HUES48 (cell line): ENCODE results near the gene YTHDF2.

Experiments
- H3K27ac ChIP-seq: one replicate; pipeline ENCODE4 v1.7.0; 2013; ENCODE audit warnings: low read depth, low read length, inconsistent platforms
- H3K27me3 ChIP-seq: 2 replicates; pipeline ENCODE4 v1.6.1; 2013; ENCODE audit warnings: mild to moderate bottlenecking, low read length; ENCODE audit not compliant: control insufficient read depth, insufficient read depth
- H3K36me3 ChIP-seq: 2 replicates; pipeline ENCODE4 v1.6.1; 2013; ENCODE audit warnings: low read length; ENCODE audit not compliant: control insufficient read depth, insufficient read depth
- H3K4me1 ChIP-seq: 2 replicates; pipeline ENCODE4 v1.6.1; 2013; ENCODE audit warnings: mild to moderate bottlenecking, low read length; ENCODE audit not compliant: control insufficient read depth, insufficient read depth
- H3K4me3 ChIP-seq: 2 replicates; pipeline ENCODE4 v1.5.1; 2013; ENCODE audit warnings: mild to moderate bottlenecking, low read depth, low read length
- H3K9ac ChIP-seq: 2 replicates; pipeline ENCODE4 v1.6.1; 2013; ENCODE audit warnings: mild to moderate bottlenecking, low read depth, low read length, moderate library complexity
- H3K9me3 ChIP-seq: 2 replicates; pipeline ENCODE4 v1.6.1; 2013; ENCODE audit warnings: low read length; ENCODE audit not compliant: control insufficient read depth, insufficient read depth

The YTHDF2 gene

DNA sequence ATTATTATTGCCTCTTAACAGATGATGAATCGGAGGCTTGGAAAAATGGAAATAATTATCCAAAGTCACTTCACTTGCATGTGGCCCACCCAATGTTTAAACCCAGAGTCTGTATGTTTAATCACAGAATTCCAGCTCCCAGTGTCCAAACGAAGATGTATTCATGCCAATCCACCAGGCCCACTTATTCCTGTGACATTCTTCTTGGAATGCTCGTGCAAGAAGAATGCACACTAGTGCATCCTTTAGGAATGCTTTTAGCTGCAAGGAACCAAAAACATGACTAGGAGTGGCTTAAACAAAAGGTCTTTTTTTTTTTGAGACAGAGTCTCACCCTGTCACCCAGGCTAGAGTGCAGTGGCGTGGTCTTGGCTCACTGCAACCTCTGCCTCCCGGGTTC is 66.3 kb downstream of the YTHDF2 start:
- no peaks in the 10 kb centered on the region for H3K9me3 ChIP-seq
- no peaks in the 10 kb centered on the region for H3K27me3 ChIP-seq
- H3K36me3 ChIP-seq: no peaks in the 10 kb centered on the region
- H3K4me1 ChIP-seq: peaks cover 5% of the 10 kb centered on the region; the same call in 1 of the 2 replicates
- no peak overlapping the region for H3K27ac ChIP-seq
- no peak overlapping the region for H3K4me3 ChIP-seq
- H3K9ac ChIP-seq: no peak overlapping the region

DNA sequence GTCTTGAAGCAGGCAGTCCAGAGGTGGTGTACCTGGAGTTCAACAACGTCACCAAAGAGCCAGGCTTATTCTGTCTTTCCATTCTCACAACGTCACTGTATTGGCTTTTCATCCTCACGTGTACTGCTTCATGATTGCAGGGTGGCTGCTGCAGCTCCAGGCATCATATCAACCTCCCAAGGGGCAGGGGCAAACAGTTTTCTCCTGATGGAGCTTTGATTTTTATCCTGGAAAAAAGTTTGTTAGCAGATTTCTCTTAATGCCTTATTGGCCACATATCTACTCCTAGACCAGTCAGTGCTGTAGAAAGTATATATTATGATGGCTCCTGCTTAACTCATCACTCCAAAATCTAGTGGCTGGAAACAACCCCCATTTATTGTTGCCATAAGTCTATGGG is 66.9 kb downstream of the YTHDF2 start:
- Histone ChIP-seq H3K9ac (no peak overlapping the region), H3K27me3 (no peaks in the 10 kb centered on the region), H3K4me1 (peaks cover 5% of the 10 kb centered on the region; the same call in 1 of the 2 replicates), H3K36me3 (no peaks in the 10 kb centered on the region), H3K4me3 (no peak overlapping the region), H3K27ac (no peak overlapping the region), H3K9me3 (no peaks in the 10 kb centered on the region)

DNA sequence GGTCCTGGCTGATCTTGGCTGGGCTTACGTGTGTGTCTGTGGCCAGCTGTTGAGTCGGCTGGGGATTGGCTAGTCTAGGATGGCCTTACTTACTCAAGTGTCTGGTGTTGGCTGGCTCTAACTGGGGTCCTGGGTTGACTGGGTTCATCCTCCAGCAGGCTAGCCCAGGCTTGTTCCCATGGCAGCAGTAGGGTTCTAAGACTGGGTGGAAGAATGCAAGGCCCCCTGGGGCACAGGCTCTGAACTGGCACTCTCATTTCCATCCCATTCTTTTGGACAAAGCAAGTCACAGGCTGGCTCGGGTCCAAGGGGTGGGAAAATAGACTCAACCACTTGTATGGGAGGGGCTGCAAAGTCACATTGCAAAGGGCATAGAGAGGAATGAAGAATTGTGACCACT is 67.3 kb downstream of the YTHDF2 start:
- Histone ChIP-seq H3K27me3 (no peaks in the 10 kb centered on the region), H3K36me3 (no peaks in the 10 kb centered on the region), H3K4me3 (no peak overlapping the region), H3K4me1 (peaks cover 5% of the 10 kb centered on the region; the same call in 1 of the 2 replicates), H3K9me3 (no peaks in the 10 kb centered on the region), H3K27ac (no peak overlapping the region), H3K9ac (no peak overlapping the region)

DNA sequence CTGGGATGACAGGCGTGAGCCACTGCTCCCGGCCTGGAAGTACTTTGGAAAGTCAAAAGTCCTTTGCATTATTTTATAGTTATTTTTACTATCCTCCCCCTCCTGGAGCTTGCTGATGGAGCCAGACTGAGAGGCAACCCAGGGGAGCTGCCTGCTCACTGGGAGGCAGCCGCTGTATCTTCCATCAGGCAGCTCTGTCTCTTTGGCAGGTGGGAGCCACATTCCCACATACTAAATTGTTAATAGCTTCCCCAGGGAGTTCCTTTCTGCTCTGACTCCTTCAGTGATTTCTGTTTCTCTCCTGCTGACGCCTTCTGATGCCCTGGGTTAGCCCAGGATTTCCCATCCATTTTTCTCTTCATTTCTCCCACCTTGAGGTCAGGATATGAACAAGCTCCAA is 70.3 kb downstream of the YTHDF2 start:
- H3K4me3 ChIP-seq: no peak overlapping the region
- H3K4me1 ChIP-seq: peaks cover 5% of the 10 kb centered on the region; the same call in 1 of the 2 replicates
- no peak overlapping the region for H3K9ac ChIP-seq
- H3K27ac ChIP-seq: no peak overlapping the region
- no peaks in the 10 kb centered on the region for H3K36me3 ChIP-seq
- peaks cover 22% of the 10 kb centered on the region for H3K27me3 ChIP-seq
- H3K9me3 ChIP-seq: no peaks in the 10 kb centered on the region

DNA sequence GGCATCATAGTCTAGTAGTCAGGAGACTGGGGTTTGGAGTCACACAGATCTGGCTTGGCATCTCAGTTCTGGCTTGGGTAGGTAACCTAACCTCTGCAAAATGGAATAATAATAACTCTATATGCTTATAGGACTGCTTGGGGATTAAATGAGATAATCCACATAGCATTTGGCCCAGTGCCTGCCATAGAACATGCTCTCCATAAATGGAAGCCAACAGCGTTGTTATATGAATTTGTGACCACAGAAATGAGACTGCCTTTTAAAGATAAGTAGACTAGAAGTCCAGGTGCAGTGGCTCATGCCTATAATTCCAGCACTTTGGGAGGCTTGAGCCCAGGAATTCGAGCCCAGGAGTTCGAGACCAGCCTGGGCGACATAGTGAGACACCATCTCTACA is 71.2 kb downstream of the YTHDF2 start:
- no peak overlapping the region for H3K27ac ChIP-seq
- H3K4me3 ChIP-seq: no peak overlapping the region
- no peak overlapping the region for H3K9ac ChIP-seq
- H3K4me1 ChIP-seq: peaks cover 5% of the 10 kb centered on the region; the same call in 1 of the 2 replicates
- H3K27me3 ChIP-seq: peaks cover 31% of the 10 kb centered on the region
- H3K9me3 ChIP-seq: no peaks in the 10 kb centered on the region
- H3K36me3 ChIP-seq: no peaks in the 10 kb centered on the region

DNA sequence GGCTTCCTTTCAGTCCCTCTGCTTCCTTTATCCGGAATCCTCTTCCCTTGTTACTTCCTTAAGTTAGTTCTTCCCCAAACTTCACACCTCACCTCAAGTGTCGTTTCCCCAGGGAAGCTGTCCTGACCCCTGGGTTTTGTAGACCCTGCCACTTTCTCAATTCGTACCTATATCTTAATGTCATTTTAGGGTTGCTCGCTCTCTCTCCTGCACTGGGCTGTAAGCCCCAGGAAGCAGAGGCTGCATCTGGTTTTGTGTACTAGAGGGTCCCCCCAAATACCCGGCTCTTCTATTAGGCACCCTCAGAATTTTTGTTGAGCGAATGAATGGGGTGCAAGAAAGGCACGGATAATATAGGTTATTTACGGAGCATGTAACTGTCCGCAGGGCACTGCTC is 74.6 kb downstream of the YTHDF2 start:
- Histone ChIP-seq H3K27ac (no peak overlapping the region), H3K9me3 (no peaks in the 10 kb centered on the region), H3K27me3 (peaks cover 48% of the 10 kb centered on the region), H3K9ac (no peak overlapping the region), H3K4me3 (no peak overlapping the region), H3K4me1 (no peaks in the 10 kb centered on the region), H3K36me3 (no peaks in the 10 kb centered on the region)

DNA sequence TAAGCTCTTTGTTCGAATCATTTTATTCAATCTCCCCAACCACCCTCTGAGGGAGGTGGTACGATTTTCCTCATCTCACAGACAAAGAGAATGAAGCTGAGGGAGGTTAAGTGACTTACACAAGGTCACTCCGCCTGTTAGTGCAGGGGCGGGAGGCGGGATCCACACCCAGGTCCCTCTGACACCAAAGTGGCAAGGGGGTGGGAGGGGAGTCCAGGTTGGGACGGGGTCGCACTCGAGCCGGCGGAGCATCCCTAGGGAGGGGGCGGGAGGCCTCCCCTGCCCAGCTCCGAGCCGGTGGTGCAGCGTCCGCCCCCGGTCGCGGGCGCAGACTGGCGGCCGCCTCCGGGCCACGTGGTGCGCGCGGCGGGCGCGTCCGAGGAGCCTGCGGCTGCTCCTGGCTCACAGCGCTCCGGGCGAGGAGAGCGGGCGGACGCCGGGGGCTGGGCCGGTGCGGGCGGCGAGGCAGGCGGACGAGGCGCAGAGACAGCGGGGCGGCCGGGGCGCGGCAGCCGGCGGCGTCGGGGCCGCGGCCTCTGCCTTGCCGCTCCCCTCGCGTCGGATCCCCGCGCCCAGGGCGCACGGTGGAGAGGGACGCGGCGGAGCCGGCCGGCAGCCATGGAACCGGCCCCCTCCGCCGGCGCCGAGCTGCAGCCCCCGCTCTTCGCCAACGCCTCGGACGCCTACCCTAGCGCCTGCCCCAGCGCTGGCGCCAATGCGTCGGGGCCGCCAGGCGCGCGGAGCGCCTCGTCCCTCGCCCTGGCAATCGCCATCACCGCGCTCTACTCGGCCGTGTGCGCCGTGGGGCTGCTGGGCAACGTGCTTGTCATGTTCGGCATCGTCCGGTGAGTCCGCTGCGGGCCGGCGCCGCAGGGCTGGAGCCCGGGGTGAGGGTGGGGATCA is 75.3 kb downstream of the YTHDF2 start, which contains the start of gene OPRD1:
Gene OPRD1, plus strand, starts transcription at position 405 of the 903 bp plus-strand sequence. Its CDS starts 214 bp downstream, at position 619.
- Histone ChIP-seq H3K4me3 (peak within 1 kb of the TSS; percentile 54), H3K9ac (peak within 1 kb of the TSS; percentile 53), H3K27ac (no peak within 1 kb of the TSS), H3K36me3 (no peaks in the 10 kb centered on the region), H3K27me3 (peaks cover 48% of the 10 kb centered on the region), H3K4me1 (no peaks in the 10 kb centered on the region), H3K9me3 (no peaks in the 10 kb centered on the region)

DNA sequence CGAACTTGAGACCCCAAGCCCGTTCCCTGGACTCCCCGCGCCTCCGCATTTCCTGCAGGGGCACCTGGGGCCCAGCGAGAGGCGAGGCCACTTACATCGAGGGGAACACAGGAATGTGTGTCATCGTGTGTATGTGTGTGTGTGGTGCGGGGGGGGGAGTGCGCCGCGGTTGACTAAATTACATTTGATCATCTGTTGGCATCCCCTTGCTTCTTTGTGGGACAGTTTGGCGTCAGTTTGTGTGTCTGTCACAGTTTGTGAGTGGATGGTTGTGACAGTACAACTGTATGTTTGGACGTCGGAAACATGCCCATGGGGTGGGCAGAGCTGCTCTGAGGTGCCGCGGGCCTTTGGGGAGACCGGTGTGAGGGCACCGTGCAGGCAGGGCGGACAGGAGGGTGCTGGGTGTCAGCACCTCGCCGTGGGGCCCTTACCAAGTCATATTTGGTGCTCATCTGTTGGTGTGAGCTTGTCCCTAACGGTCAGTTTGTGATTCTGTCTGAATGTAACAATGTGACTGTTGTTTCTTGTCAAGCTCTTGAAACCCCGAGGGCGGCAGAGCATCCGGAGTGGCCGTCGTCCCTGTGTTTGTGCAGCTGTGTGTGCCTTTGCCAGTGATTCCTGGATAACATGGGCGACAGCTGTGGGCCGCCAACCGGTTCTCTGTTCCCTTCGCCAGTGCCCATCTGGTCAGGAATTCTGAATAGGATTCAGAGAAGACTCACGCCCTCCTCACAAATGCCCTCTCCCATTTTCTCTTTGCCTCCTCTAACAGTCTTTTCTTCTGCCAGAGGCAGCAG is 76.1 kb downstream of the YTHDF2 start:
- Histone ChIP-seq H3K9ac (peak overlapping the region; percentile 53; the same call in 1 of the 2 replicates), H3K4me3 (peak overlapping the region; percentile 54), H3K27ac (no peak overlapping the region), H3K4me1 (no peaks in the 10 kb centered on the region), H3K27me3 (peaks cover 48% of the 10 kb centered on the region), H3K36me3 (no peaks in the 10 kb centered on the region), H3K9me3 (no peaks in the 10 kb centered on the region)

DNA sequence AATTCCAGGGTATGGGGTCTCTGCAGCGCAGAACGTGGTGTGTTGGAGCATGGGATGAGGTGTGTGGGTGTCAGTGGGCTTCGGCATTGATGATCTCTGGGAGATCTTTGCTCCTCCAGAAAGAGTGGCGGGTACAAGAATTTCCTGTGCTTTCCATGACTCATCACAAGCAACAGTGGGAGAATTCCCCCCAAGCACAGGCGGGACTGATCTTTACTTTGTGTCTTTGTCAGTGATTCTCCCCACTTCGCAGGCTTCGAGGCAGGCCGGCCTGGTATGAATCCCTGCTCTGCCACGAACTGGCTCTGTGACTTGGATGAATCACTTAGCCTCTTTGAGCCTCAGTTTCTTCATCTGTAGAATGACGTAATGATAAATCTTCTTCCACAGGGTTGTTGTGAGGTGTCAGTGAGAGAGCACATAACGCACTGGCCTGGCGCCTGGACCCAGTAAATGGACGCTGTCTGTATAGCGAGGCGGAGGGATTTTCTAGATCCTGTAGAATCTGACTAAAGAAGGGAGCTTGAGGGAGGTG is 77.3 kb downstream of the YTHDF2 start:
- H3K9me3 ChIP-seq: no peaks in the 10 kb centered on the region
- peaks cover 48% of the 10 kb centered on the region for H3K27me3 ChIP-seq
- no peak overlapping the region for H3K27ac ChIP-seq

DNA sequence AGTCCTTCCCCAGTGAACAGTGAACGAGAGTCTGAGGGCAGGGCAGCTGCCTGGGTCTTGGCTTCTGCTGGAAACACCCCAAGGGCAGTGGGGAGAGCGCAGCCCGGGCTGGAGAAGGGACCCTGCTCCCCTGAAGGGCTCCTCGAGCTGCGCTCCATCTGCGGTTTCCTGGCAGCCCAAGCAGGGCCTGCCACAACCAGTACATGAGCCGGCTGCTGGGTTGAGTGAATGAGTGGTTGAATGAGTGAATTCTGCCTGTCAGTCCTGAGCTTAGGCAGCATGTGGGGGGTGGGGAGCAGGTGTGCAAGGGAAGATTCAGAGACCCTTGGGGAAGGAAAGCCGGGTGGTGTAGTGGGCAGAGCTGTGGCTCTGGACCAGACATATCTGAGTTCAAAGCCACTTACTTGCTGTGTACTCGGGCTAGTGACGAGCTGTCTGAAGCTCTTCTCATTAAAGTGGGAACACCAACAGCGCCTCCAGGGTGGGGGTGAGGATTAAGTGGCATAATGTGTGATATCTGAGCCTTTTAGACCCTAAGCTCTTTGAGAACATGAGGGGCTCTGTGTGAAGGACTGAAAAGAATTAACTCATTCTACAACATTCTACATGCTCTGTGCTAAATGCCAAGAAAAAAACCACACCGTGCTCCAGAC is 78.9 kb downstream of the YTHDF2 start:
- no peaks in the 10 kb centered on the region for H3K36me3 ChIP-seq
- H3K27ac ChIP-seq: no peak overlapping the region
- no peak overlapping the region for H3K4me3 ChIP-seq
- H3K4me1 ChIP-seq: no peaks in the 10 kb centered on the region
- H3K9ac ChIP-seq: no peak overlapping the region
- H3K27me3 ChIP-seq: peaks cover 40% of the 10 kb centered on the region
- H3K9me3 ChIP-seq: no peaks in the 10 kb centered on the region

More for the DNA sequence above, 77.3 kb downstream of the YTHDF2 start:
- no peak overlapping the region for H3K9ac ChIP-seq
- H3K36me3 ChIP-seq: no peaks in the 10 kb centered on the region
- H3K4me3 ChIP-seq: no peak overlapping the region
- no peaks in the 10 kb centered on the region for H3K4me1 ChIP-seq
